Kasumi-1 (cell line): ENCODE measurements around the gene KCTD21.
"Not testable (repeated sequence)": the region's sequence is repeated elsewhere in the genome, so short reads cannot be mapped to it uniquely, and the experiment has no call there.

Experiments
- DNase-seq, 2 experiments: peaks; one replicate each; lab custom pipeline; 2025; lab: John Stamatoyannopoulos, UW

Gene KCTD21

DNA sequence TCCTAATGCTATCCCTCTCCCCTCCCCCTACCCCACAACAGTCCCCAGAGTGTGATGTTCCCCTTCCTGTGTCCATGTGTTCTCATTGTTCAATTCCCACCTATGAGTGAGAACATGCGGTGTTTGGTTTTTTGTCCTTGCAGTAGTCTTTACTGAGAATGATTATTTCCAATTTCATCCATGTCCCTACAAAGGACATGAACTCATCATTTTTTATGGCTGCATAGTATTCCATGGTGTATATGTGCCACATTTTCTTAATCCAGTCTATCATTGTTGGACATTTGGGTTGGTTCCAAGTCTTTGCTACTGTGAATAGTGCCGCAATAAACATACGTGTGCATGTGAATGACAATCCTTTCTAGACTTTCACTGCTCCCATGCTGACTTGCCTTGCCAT lies 12.6 kb downstream of the KCTD21 start:
- not testable (repeated sequence) for DNase-seq

DNA sequence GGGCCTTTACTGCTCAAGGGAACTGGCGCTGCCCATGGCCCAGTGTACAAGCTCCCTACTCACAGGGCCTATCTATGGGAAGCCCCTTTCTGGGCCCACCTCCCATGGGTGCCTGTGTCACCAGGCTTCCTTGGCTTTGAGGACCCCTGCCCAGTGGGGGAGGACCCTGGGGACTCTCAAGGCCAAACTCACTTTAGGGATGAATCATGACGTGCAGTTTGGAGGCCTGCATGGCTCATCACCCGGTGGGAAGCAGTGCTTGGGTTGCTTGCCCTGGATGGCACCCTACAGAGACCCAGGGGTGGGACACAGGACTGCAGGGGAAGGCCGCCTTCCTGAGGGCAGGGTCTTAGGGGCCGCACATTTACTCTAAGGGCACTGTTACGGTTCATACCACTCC lies 16.5 kb downstream of the KCTD21 start:
- DNase-seq: no peak

DNA sequence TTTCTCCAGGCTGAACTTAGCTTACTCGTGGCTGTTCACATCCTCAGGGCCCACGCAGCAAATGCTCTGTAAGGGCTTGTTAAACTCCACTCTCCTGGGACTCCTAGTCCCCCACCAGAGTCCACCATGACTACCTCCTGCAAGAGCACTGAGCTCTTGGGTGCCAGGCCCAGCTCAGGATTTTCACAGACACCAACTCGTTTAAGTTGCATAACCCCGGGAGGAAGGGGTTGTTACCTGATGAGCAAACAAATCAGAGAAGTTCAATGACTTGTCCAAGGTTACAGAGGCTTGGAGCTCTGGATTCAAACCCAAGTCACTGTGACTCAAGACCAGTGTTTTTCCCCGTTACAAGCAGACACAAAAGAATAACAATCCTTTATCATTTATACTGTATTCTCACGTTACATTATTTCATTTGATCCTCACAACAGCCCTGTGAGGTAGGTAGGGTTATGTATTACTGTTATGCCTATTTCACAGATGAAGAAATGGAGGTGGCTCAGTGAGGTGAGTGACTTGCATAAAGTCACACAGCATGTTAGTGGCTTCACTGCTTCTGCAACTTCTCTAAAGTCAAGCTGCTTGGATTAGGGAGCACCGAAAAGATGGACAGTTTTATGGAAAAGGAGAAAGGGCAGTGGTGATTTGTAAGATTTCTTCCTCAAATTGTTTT lies 17.4 kb downstream of the KCTD21 start:
- DNase-seq: no peak

DNA sequence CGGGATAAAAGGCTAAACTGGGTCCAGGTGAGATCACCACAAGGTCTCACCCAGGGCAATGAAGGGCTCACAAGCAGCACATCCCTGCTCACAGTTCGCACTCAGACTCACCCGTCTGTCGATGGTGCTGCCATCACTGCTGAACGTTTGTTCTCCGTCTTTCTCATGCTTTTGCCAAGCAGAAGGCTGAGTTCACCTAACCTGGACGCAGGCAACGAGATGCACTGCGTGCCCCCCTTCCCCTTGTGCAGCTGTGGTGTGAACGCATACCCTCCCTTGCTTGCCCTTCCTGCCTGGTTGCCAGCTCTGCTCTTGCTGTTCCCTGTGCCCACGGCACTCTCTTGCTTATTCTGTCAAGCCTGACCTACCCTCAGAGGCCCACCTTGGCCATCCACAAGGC lies 18.0 kb downstream of the KCTD21 start:
- DNase-seq: no peak

DNA sequence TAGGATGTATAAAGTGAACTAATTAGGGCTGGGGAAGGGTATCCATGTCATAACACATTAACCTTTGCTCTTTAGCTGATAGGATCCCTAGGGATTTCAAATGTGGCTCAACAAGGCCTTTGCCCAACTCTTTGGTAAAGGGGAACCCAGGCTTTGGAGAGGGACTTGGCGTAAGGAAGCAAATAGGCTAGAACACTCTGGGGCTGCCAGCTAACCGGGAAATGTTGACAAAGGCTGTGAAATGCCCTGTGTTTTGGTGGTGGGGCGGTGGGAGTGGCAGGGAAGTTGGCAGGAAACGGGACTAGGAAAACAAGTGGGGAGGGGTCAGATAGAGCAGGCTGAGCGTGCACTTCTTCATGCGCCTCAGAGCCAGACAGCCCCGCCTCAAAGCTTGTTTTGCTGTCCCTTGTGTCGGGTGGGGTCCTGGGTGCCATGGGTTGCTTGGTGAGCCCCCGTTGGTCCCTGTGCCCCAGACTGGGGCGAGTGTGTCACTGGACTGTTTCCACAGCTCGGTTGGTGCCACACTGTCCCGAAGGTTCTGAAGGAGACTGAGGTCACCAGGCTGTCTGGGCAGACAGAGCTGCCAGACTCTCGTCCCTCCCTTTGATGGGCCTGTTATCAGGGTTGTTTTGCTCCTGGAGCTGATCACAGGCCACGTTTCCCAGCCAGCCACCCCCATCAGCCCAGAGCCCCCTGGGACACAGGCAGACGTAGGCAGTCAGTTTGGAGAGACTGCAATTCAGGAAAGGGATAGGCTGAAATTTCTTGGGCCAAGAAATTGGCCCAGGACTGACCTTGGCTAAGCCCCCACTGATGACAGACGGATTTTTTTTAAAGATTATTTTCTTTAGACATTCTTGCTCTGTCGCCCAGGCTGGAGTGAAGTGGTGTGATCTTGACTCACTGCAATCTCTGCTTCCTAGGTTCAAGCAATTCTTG lies 19.6 kb downstream of the KCTD21 start:
- no peak for DNase-seq

DNA sequence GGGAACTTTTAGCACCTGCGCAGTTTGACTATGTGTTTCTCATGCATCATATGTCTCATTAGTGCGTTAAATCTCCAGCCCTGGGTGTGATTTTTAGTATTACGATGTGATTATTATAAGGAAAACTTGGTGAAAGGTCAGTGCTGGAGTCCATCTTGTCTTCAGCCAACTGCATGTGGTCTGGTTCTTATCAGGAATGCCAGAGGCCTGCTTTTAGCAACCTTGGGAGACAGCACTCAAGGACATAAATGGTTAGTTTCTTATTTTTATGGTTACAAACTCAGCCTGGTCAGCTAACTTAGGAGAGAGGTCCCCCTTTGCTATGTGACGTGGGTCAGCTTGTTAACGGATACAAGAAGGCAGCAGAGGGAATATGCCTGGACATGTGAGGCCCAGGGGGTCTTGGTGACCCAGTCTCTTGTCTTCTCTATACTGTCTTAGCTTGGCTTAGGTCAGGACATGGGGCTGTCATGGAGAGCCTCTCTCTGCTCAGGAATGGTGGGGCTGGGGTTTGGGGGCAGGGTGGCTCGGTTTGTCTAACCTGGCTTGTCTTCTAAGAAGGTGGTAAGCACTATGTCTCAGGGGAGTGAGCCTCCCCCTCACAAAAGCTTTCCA lies 21.5 kb downstream of the KCTD21 start:
- no peak for DNase-seq

DNA sequence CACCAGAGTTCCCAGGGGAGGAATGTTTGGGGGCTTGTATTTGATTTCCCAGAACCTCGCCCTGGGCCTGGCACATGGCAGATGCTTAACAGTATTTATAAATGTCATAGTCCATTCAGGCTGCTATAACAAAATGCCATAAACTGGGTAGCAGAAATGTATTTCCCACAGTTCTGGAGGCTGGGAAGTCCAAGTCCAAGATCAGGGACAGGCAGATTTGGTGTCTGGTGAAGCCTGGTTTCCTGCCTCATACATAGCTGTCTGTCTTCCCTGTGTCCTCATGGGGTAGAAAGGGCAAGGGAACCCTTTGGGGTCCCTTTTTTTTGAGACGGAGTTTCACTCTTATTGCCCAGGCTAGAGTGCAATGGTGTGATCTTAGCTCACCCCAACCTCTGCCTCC lies 24.0 kb downstream of the KCTD21 start:
- DNase-seq: no peak

DNA sequence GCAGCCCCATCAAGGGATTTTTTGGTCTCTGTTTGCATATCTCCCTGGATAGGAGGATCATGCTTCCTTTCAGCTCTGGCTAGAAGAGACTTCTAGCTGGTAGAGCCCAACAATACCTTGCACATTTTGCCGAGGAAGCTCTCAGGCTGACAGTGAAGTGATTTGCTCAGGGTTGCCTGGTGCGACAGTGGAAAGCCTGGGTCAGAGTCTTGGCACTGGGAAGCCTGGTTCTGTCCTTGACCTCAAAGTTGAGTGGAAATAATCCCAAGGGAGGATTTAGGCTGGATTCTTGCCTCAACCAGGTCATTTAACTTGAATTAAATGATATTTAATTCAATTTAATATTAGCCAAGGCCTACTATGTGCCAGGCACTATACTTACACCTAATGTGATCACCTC lies 24.6 kb downstream of the KCTD21 start:
- no peak for DNase-seq

DNA sequence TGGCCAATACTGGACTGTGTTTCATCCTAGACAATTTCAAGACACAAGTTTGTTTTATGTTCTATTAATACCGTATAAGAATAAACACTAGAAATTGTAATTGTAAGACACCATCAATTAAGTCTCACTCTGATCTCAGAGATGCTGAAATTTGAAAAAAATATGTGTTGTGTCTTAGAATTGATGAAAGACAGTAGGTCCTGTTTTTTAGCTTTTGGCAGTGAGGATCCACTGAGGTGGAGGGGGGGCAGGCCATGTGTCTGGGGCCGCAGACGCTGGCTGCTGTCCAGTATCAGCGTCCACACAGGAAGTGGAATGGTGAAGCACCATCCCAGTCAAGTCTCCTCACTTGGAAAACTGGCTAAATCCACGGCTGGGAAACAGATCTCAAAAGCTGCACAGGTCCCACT lies 26.5 kb downstream of the KCTD21 start:
- DNase-seq: no peak

DNA sequence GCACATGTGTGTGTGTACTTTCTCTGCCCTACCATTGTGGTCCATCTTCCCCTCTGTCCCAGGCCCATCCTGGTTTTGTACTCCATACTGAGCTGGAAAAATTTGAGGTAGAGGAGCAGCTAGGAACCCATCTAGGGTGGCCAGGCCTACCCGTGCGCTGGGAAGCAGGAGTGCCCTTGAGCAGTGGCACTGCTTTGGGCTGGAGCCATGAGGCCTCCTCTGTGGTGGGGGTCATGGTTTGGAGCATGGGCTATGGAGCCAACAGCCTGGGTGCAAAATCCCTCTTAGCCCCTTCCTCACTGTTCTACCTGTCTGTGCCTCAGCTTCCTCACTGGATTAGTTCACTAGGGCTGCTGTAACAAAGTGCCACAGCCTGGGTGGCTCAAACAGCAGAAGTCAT lies 27.1 kb downstream of the KCTD21 start:
- no peak for DNase-seq

DNA sequence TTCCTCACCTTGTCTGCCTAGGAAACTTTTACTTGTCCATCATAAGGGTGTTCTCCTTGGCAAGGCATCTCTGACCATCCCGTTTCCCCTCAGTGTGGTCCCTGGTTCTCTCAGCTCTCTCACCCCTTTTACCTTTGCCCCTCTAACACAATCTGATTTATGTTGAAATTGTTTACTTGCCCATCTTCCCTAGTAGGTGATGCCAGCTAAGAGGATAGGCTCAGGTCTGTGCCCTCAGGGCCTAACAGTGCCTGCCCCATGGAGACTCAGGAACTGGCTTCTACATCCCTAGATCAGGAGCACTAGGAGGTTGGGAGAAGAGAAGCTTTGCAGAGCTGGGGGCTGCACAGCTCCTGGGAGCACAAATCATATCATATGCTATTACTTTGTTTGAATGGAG lies 27.9 kb downstream of the KCTD21 start:
- no peak for DNase-seq

DNA sequence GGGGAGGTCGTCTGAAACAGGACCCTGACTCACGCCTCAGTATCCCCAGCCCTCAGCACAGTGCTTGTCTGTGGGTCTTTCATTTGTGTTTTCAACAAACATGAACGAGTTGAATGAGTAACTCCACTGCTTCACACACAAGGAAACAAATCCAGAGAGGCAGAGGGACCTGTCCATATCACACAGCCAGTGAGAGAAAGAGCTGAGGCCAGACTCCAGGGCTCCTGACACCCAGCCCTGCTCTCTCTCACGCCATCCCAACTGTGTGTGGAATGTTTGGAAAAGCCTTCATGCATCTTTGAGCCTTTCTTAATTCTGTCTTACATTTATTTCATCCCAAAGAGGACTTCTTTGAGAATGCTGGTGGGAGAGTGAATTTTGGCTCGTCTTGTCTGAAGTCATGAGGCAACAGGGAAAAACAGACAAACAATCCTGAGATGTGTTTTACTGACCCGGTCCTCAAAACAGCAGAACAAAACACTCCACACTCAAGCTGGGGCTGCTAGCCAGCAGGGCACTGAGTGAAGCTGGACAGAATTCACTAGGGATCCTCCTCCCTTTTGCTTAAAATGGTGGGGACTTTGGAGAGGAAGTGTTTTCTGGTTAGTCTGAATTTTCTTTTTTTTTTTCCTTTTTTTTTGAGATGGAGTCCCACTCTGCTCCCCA lies 29.3 kb downstream of the KCTD21 start:
- DNase-seq: no peak

DNA sequence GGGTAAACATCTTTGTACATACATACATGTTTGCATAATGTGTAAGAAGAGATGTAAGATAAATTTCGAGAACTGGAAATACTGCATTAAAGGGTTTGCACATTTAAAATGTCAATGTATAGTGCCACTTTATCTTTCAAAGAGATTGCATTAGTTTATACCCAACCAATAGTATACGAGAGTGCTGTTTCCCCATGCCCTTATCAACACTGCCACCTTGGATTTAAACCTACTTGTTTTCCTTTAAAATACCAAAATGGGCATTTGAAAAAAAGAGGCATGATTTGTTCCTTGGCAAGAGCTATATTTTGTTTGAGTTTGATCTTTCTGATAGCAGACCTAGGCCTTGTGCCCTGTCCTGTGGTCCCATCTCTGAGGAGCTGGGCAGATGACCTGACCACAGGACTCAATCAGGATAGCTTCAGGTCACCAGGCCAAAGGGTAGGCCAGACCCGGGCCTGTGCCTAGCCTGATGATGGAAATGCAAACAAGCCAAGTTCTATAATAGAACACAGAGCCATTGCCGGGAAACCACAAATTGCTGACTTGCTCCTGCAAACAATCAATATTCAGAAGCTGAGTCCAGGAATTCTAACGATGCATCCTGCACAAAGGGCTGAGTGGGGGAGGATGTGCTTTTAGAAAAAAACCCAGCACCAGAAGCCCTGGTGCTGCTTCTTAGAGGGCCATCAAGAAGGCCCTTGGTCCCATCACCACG lies 32.1 kb downstream of the KCTD21 start:
- no peak for DNase-seq

DNA sequence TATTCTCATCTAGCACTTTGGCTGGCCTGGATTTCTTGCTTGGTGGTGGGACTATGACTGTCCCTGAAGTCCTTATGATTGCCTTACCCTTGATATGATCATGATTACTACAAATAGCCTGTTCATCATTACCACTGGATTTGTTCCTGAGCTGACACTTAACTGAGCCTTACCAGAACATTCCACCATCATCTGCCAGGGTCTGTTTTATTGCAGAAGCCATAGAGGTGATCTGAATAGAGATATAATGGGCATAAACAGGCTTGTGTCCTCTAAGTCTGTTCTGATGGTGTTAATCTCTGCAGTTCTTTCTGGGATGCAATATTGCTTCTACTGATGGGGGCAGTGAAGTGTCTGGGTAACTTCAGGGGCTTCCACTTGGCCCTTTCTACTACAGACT lies 36.6 kb downstream of the KCTD21 start:
- no peak for DNase-seq

DNA sequence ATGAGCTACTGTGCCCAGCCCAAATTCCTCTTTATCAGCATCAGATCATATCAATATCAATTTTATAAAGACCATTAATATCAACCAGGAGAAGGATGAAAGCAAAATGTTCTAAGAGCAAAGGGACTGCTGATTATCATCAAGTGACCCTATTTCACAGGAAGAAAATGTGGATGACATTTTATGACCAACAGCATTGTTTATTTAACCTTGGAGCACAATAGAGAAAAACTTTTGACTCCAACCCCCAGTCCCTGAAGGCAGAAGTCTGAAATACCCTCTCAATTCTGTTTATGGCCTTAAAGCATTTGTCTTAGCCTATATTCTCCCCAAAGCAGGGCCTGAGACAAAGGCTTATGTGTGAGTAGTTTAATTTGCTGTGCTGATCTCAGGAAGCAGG lies 37.7 kb downstream of the KCTD21 start:
- no peak for DNase-seq

DNA sequence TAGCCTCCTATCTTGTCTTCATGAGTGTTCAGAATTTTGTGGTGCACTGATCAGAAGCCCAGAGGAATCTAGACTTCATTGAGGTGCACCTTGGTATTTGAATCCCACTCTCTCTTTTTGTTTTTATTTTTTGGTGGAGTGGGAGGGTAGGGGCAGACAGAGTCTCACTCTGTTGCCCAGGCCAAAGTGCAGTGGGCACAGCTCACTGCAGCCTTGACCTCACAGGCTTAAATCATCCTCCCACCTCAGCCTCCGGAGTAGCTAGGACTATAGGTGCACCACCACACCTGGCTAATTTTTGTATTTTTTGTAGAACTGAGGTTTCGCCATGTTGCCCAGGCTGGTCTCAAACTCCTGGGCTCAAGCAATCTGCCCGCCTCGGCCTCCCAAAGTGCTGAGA lies 38.1 kb downstream of the KCTD21 start:
- no peak for DNase-seq

DNA sequence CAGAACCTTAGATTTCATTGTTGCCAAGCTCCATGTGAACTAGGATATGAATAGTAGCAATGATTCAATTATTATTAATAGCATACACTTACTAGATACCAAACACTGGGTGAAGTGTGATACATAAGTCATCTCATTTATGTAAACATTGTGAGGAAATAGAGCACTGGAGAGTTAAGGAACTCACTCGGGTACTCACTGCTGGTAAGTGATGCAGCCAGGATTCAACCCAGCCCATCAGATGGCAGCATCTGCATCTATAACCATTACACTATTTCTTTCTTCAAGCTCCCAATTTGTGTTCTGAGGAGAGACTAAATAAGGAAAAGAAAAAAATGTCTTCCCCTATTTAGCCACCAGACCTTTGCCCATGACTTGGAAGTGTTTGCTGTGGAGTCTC lies 38.8 kb downstream of the KCTD21 start:
- DNase-seq: peak; percentile 32 to 38

DNA sequence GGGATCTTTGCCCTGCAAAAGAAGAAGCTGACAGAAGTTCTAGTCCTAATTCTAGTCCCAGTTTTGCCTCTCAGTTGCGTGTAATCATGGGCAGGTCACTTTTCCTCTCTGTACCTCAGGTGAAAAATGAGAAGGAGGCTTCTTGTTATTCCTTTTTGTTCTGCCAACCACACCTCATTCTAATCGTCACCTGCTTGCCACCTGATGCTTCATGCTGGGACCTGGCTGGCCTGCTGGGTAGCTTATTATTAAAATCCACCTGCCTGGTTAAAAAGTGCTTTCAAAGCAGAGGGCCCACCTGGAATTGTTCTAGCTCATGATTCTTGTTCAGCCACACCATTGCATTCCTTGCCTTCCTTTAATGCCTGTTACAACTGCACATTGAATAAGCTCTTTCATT lies 40.6 kb downstream of the KCTD21 start:
- DNase-seq: no peak

DNA sequence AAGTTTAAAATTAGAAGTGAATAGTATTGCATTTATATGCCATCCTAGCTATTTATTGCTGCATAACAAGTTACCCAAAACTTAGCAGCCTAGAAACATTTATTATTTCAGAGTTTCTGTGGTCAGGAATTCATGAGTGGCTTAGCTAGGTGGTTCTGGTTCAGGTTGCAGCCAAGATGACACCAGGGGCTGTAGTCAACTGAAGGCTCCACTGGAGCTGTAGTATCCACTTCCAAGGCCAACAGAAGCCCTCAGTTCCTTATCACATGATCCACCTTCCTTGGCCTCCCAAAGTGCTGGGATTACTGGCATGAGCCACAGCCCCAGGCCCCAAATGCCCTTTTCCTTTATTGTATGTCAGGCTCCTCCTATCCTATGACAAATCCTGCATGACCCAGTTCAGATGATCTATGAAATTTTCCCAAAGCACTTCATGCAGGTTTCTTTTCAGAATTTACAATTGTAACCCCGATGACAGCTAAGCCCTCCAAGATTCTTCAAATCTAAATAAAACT lies 42.9 kb downstream of the KCTD21 start:
- no peak for DNase-seq

DNA sequence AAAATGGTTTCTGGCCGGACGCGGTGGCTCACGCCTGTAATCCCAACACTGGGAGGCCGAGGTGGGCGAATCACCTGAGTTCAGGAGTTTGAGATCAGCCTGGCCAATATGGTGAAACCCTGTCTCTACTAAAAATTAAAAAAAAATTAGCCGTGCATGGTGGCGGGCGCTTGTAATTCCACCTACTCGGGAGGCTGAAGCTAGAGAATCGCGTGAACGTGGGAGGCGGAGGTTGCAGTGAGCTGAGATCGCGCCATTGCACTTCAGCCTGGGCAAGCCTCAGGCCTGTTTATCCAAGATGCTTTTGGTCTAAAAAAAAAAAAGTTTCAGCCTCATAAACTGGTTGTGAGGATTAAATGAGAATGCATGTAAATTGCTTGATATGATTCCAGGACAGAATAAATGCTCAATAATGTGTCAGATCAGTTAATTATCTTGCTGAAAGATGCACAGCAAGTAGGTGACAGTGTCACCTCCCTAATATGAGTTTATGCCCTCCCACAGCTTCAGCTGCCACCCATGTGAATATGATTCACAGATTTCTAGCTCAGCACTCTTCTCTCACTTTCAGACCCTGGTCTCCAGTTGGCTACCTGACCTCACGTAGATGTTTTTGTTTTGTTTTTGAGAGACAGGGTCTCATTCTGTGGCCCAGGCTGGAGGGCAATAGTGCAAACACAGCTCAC lies 47.9 kb downstream of the KCTD21 start:
- DNase-seq: no peak
